CD4-positive, alpha-beta memory T cell (primary cell): ENCODE measurements around the gene RSBN1. TPM values are rescaled to one million over a fixed set of nuclear protein-coding genes. Genes with fewer than 3 reads are reported as not detected.

Experiments used
- CTCF ChIA-PET: fragments of 350-600 bp; sonication (Branson Sonifier 250); formaldehyde crosslinking; loops from one replicate; lab custom pipeline; 2021; ENCODE audit warnings: inconsistent platforms; ENCODE audit not compliant: partially characterized antibody; lab: Charles Lee
- POLR2A ChIA-PET: fragments of 350-600 bp; sonication (Branson Sonifier 250); formaldehyde crosslinking; loops from one replicate; lab custom pipeline; 2021; ENCODE audit not compliant: partially characterized antibody; lab: Charles Lee
- DNase-seq, 5 donors: peaks; one replicate each; pipeline versions ENCODE4 v3.0.0 to v3.0.0-alpha.2; 2020 to 2022; ENCODE audit warnings: mixed read lengths in 1 of 5
- H3K27ac ChIP-seq: one replicate; pipeline ENCODE4 v1.7.0; 2013; ENCODE audit warnings: low read depth, low read length
- H3K27me3 ChIP-seq: 2 replicates; pipeline ENCODE4 v1.7.0; 2013; ENCODE audit warnings: mild to moderate bottlenecking, low read length, moderate library complexity; ENCODE audit not compliant: insufficient read depth
- H3K36me3 ChIP-seq: 2 replicates; pipeline ENCODE4 v1.7.0; 2013; ENCODE audit warnings: mild to moderate bottlenecking, low read length, moderate library complexity; ENCODE audit not compliant: insufficient read depth
- H3K4me1 ChIP-seq: 2 replicates; pipeline ENCODE4 v1.7.0; 2013; ENCODE audit warnings: mild to moderate bottlenecking, low read length, moderate library complexity; ENCODE audit not compliant: insufficient read depth
- H3K4me3 ChIP-seq, 2 donors: one replicate each; pipeline ENCODE4 v1.7.0; 2013; ENCODE audit warnings: low read length in 2 of 2, mild to moderate bottlenecking in 1 of 2
- H3K9me3 ChIP-seq, 2 donors: one replicate each; pipeline ENCODE4 v1.7.0; 2013; ENCODE audit warnings: low read length in 2 of 2, control low read depth in 1 of 2; ENCODE audit not compliant: control insufficient read depth in 1 of 2
- H3K27ac Mint-ChIP-seq, 7 donors: one replicate each; pipeline ENCODE4 v1.8.0; 2020 to 2021; ENCODE audit warnings: mixed read lengths in 7 of 7, mild to moderate bottlenecking in 6 of 7, inconsistent platforms in 3 of 7, moderate library complexity in 3 of 7
- H3K27me3 Mint-ChIP-seq, 2 donors: one replicate each; pipeline ENCODE4 v1.8.0; 2020 to 2021; ENCODE audit warnings: mixed read lengths in 2 of 2
- H3K36me3 Mint-ChIP-seq, 2 donors: one replicate each; pipeline ENCODE4 v1.8.0; 2020 to 2021; ENCODE audit warnings: mixed read lengths in 2 of 2, inconsistent platforms in 1 of 2, mild to moderate bottlenecking in 1 of 2
- H3K4me1 Mint-ChIP-seq, 4 donors: one replicate each; pipeline ENCODE4 v1.8.0; 2020 to 2021; ENCODE audit warnings: mixed read lengths in 4 of 4, mild to moderate bottlenecking in 1 of 4
- H3K4me3 Mint-ChIP-seq, 8 donors: one replicate each; pipeline ENCODE4 v1.8.0; 2020 to 2021; ENCODE audit warnings: mixed read lengths in 8 of 8, mild to moderate bottlenecking in 7 of 8, moderate library complexity in 6 of 8, inconsistent platforms in 3 of 8
- H3K9me3 Mint-ChIP-seq, 8 donors: one replicate each; pipeline ENCODE4 v1.8.0; 2020 to 2021; ENCODE audit warnings: mixed read lengths in 8 of 8, mild to moderate bottlenecking in 5 of 8, inconsistent platforms in 3 of 8, moderate library complexity in 1 of 8
- intact Hi-C: fragments of 100-400 bp; cut with micrococcal nuclease; formaldehyde crosslinking; loops from one replicate; pipeline ENCODE4 v1.15.1; 2023
- polyA plus RNA-seq, 2 donors: library from polyadenylated mRNA; unstranded; fragments of 300-500 nt; fragmentation: Illumina TruSeq; gene quantifications; one replicate each; pipeline ENCODE4 v1.2.3, GENCODE V29; 2021
- total RNA-seq, 2 experiments: library from RNA; stranded (reverse); gene quantifications; one replicate each; pipeline ENCODE4 v1.2.3, GENCODE V29; 2021

RSBN1 gene
- total and polyA plus RNA-seq, 4 experiments from 2014 or later, result 41.1 to 60.2 (median 55.3) TPM

- peak overlapping the region in 4 of 8 donors; percentile 6 to 55 (median 18) for H3K4me3 Mint-ChIP-seq
- DNase-seq, result no peak
- Histone ChIP-seq H3K4me3 (no peak overlapping the region), H3K27ac (peak overlapping the region; percentile 33), H3K4me1 (peaks cover 92% of the 10 kb centered on the region), H3K27me3 (no peaks in the 10 kb centered on the region), H3K36me3 (no peaks in the 10 kb centered on the region), H3K9me3 (no peaks in the 10 kb centered on the region)
- no peaks in the 10 kb centered on the region for H3K9me3 Mint-ChIP-seq
- intact Hi-C loops, result no loop called here
- peak overlapping the region; percentile 72 to 94 (median 85) for H3K27ac Mint-ChIP-seq
- H3K4me1 Mint-ChIP-seq, result peaks cover 53 to 58% (median 56%) of the 10 kb centered on the region in 4 donors
- ChIA-PET CTCF (interaction anchor here (1.0 to 3.4 kb wide), 5 partner anchors 10 to 108 kb away, joined by 3 to 17 read pairs (median 4); partner anchors contain the start of genes PHTF1 and RSBN1), POLR2A (interaction anchor here (1.7 to 4.0 kb wide), 3 partner anchors 25 to 32 kb away, joined by 3 to 57 read pairs (median 44); partner anchors contain the start of genes PHTF1 and RSBN1)
- peaks cover 2 to 18% of the 10 kb centered on the region in 2 donors for H3K36me3 Mint-ChIP-seq
- H3K27me3 Mint-ChIP-seq, result no peaks in the 10 kb centered on the region
Measured at GRCh38 chr1:113786069-113786468, 26.2 kb downstream of the RSBN1 start.

GRCh38 chr1:113784104-113784779 lies 28.0 kb downstream of the RSBN1 start:
- ChIA-PET POLR2A (interaction anchor here (0.7 to 4.0 kb wide), 10 partner anchors 8 to 557 kb away, joined by 3 to 57 read pairs (median 4); partner anchors contain the start of genes HIPK1, PHTF1 and RSBN1), CTCF (interaction anchor here (1.3 to 3.4 kb wide), 3 partner anchors 8 to 28 kb away, joined by 3 to 17 read pairs (median 5); partner anchors contain the start of genes PHTF1 and RSBN1)
- Histone ChIP-seq H3K4me3 (peak overlapping the region in 1 of 2 donors; percentile 14), H3K27me3 (no peaks in the 10 kb centered on the region), H3K36me3 (no peaks in the 10 kb centered on the region), H3K9me3 (no peaks in the 10 kb centered on the region), H3K27ac (peak overlapping the region; percentile 48), H3K4me1 (peaks cover 99% of the 10 kb centered on the region)
- peak overlapping the region in 7 of 8 donors; percentile 44 to 89 (median 72) for H3K4me3 Mint-ChIP-seq
- peak in 4 of 5 donors; percentile 37 to 51 (median 43) for DNase-seq
- H3K4me1 Mint-ChIP-seq, result peaks cover 38 to 46% (median 42%) of the 10 kb centered on the region in 4 donors
- intact Hi-C loops, result no loop called here
- no peaks in the 10 kb centered on the region for H3K9me3 Mint-ChIP-seq
- H3K36me3 Mint-ChIP-seq, result peaks cover 2 to 4% of the 10 kb centered on the region in 2 donors
- H3K27ac Mint-ChIP-seq, result peak overlapping the region in 2 of 7 donors; percentile 77 to 93
- H3K27me3 Mint-ChIP-seq, result no peaks in the 10 kb centered on the region

GRCh38 chr1:113783254-113784103 lies 28.8 kb downstream of the RSBN1 start:
- Mint-ChIP-seq H3K36me3 (peaks cover 3 to 5% of the 10 kb centered on the region in 2 donors), H3K27me3 (no peaks in the 10 kb centered on the region), H3K4me3 (peak overlapping the region in 7 of 8 donors; percentile 44 to 89 (median 72)), H3K27ac (peak overlapping the region in 2 of 7 donors; percentile 77 to 93), H3K4me1 (peaks cover 30 to 47% (median 38%) of the 10 kb centered on the region in 4 donors), H3K9me3 (no peaks in the 10 kb centered on the region)
- Histone ChIP-seq H3K36me3 (no peaks in the 10 kb centered on the region), H3K9me3 (no peaks in the 10 kb centered on the region), H3K27me3 (no peaks in the 10 kb centered on the region), H3K4me1 (peaks cover 100% of the 10 kb centered on the region), H3K27ac (peak overlapping the region; percentile 48), H3K4me3 (peak overlapping the region in 1 of 2 donors; percentile 14)
- ChIA-PET CTCF (interaction anchor here (0.7 to 1.3 kb wide), 3 partner anchors 9 to 828 kb away, joined by 3 to 5 read pairs (median 3); partner anchors contain the start of genes RSBN1 and SLC16A1), POLR2A (interaction anchor here (0.6 to 4.0 kb wide), 8 partner anchors 9 to 146 kb away, joined by 3 to 57 read pairs (median 6); partner anchors contain the start of genes HIPK1, PHTF1 and RSBN1)
- intact Hi-C loops, result loop anchor here (1.0 kb wide), 1 partner anchor 29 kb away; the partner anchor contains the start of gene RSBN1
- peak; percentile 66 to 84 (median 73) for DNase-seq

- Histone ChIP-seq H3K36me3 (no peaks in the 10 kb centered on the region), H3K27ac (peak overlapping the region; percentile 48), H3K9me3 (no peaks in the 10 kb centered on the region), H3K4me1 (peaks cover 92% of the 10 kb centered on the region), H3K4me3 (no peak overlapping the region), H3K27me3 (no peaks in the 10 kb centered on the region)
- peak overlapping the region in 2 of 7 donors; percentile 77 to 93 for H3K27ac Mint-ChIP-seq
- peaks cover 4 to 5% of the 10 kb centered on the region in 2 donors for H3K36me3 Mint-ChIP-seq
- ChIA-PET POLR2A (interaction anchor here (1.2 to 5.9 kb wide), 3 partner anchors 23 to 92 kb away, joined by 3 to 45 read pairs (median 34); partner anchors contain the start of genes PHTF1 and RSBN1), CTCF (interaction anchor here (2.4 kb wide), 1 partner anchor 29 kb away, joined by 11 read pairs; the partner anchor contains the start of gene RSBN1)
- H3K27me3 Mint-ChIP-seq, result no peaks in the 10 kb centered on the region
- H3K9me3 Mint-ChIP-seq, result no peaks in the 10 kb centered on the region
- H3K4me1 Mint-ChIP-seq, result peaks cover 22 to 43% (median 31%) of the 10 kb centered on the region in 4 donors
- H3K4me3 Mint-ChIP-seq, result peak overlapping the region in 1 of 8 donors; percentile 81
- no peak for DNase-seq
- intact Hi-C loops, result no loop called here
Measured at GRCh38 chr1:113782406-113782805, 29.9 kb downstream of the RSBN1 start.

GRCh38 chr1:113780374-113781146 lies 31.7 kb downstream of the RSBN1 start:
- POLR2A ChIA-PET, result interaction anchor here (0.7 to 5.9 kb wide), 13 partner anchors 8 to 151 kb away, joined by 3 to 45 read pairs (median 5); partner anchors contain the start of genes AP4B1, DCLRE1B, PHTF1 and RSBN1
- peak overlapping the region in 1 of 2 donors; percentile 7 for H3K4me3 ChIP-seq
- H3K27ac Mint-ChIP-seq, result no peak overlapping the region
- peaks cover 17 to 18% of the 10 kb centered on the region in 2 donors for H3K36me3 Mint-ChIP-seq
- H3K9me3 Mint-ChIP-seq, result no peaks in the 10 kb centered on the region
- peaks cover 3 to 32% (median 17%) of the 10 kb centered on the region in 4 donors for H3K4me1 Mint-ChIP-seq
- H3K27me3 Mint-ChIP-seq, result no peaks in the 10 kb centered on the region
- no peaks in the 10 kb centered on the region for H3K27me3 ChIP-seq
- no peaks in the 10 kb centered on the region for H3K9me3 ChIP-seq
- peaks cover 13% of the 10 kb centered on the region for H3K36me3 ChIP-seq
- no peak overlapping the region for H3K4me3 Mint-ChIP-seq
- DNase-seq, result peak in 4 of 5 donors; percentile 26 to 41 (median 32)
- CTCF ChIA-PET, result interaction anchor here (0.8 to 2.4 kb wide), 3 partner anchors 22 to 124 kb away, joined by 3 to 11 read pairs (median 4); partner anchors contain the start of gene RSBN1
- H3K4me1 ChIP-seq, result peaks cover 74% of the 10 kb centered on the region
- intact Hi-C loops, result loop anchor here (2.0 kb wide), 1 partner anchor 22 kb away; the partner anchor contains the start of gene PHTF1
- peak overlapping the region; percentile 38 for H3K27ac ChIP-seq

- Mint-ChIP-seq H3K4me1 (peaks cover 0 to 28% (median 12%) of the 10 kb centered on the region in 4 donors), H3K4me3 (peak overlapping the region in 1 of 8 donors; percentile 57), H3K9me3 (no peaks in the 10 kb centered on the region), H3K27ac (peak overlapping the region in 2 of 7 donors; percentile 81 to 84), H3K27me3 (no peaks in the 10 kb centered on the region), H3K36me3 (peaks cover 17 to 18% of the 10 kb centered on the region in 2 donors)
- no peak for DNase-seq
- Histone ChIP-seq H3K9me3 (no peaks in the 10 kb centered on the region), H3K36me3 (peaks cover 13% of the 10 kb centered on the region), H3K27me3 (no peaks in the 10 kb centered on the region), H3K4me3 (no peak overlapping the region), H3K27ac (peak overlapping the region; percentile 38), H3K4me1 (peaks cover 64% of the 10 kb centered on the region)
- POLR2A ChIA-PET, result interaction anchor here (1.0 to 5.9 kb wide), 4 partner anchors 9 to 150 kb away, joined by 3 to 45 read pairs (median 6); partner anchors contain the start of genes PHTF1 and RSBN1
- intact Hi-C loops, result no loop called here
- CTCF ChIA-PET, result no interaction called here
Measured at GRCh38 chr1:113779542-113779941, 32.7 kb downstream of the RSBN1 start.
